GM21381 (cell line): ENCODE data around the gene IYD.

ENCODE experiments used
- ATAC-seq: cut with Tn5 transposase; IDR thresholded peaks from one replicate; pipeline ENCODE4 v1.9.1; 2021; ENCODE audit warnings: mild to moderate bottlenecking, moderate library complexity; ENCODE audit not compliant: unreplicated experiment

Gene IYD

GRCh38 chr6:150368762-150369161 lies at the start of gene IYD:
IYD (plus strand) TSS chr6:150369012; CDS start chr6:150369032, 20 bp downstream.
- no peak for ATAC-seq

- ATAC-seq = no peak
Measured at GRCh38 chr6:150319924-150320323, 48.9 kb upstream of the IYD start.

- no peak for ATAC-seq
Measured at GRCh38 chr6:150320442-150320841, 48.4 kb upstream of the IYD start.

- ATAC-seq = no peak
Measured at GRCh38 chr6:150322466-150322871, 46.3 kb upstream of the IYD start.

GRCh38 chr6:150323205-150323604 lies 45.6 kb upstream of the IYD start:
- ATAC-seq = no peak

- ATAC-seq = no peak
Measured at GRCh38 chr6:150324044-150324443, 44.8 kb upstream of the IYD start.

GRCh38 chr6:150325066-150325772 lies 43.6 kb upstream of the IYD start:
- ATAC-seq = no peak

GRCh38 chr6:150327117-150327774 lies 41.6 kb upstream of the IYD start:
- no peak for ATAC-seq

- ATAC-seq = no peak
Measured at GRCh38 chr6:150328744-150329405, 39.9 kb upstream of the IYD start.

- ATAC-seq = no peak
Measured at GRCh38 chr6:150331344-150331743, 37.5 kb upstream of the IYD start.

- ATAC-seq = no peak
Measured at GRCh38 chr6:150332939-150333584, 35.8 kb upstream of the IYD start.

- no peak for ATAC-seq
Measured at GRCh38 chr6:150333585-150333941, 35.2 kb upstream of the IYD start.

GRCh38 chr6:150334790-150335783 lies 33.7 kb upstream of the IYD start:
- ATAC-seq = no peak

- ATAC-seq = no peak
Measured at GRCh38 chr6:150336299-150336698, 32.5 kb upstream of the IYD start.

- ATAC-seq = no peak
Measured at GRCh38 chr6:150336708-150337107, 32.1 kb upstream of the IYD start.

GRCh38 chr6:150342126-150342525 lies 26.7 kb upstream of the IYD start:
- ATAC-seq = no peak

- ATAC-seq = no peak
Measured at GRCh38 chr6:150343434-150343833, 25.4 kb upstream of the IYD start.

- no peak for ATAC-seq
Measured at GRCh38 chr6:150345781-150346180, 23.0 kb upstream of the IYD start.

GRCh38 chr6:150346346-150346745 lies 22.5 kb upstream of the IYD start:
- ATAC-seq = no peak

GRCh38 chr6:150347845-150348244 lies 21.0 kb upstream of the IYD start:
- no peak for ATAC-seq
